ENCODE measurements around the gene PHC1. TPM values are rescaled to one million over a fixed set of nuclear protein-coding genes. Genes with fewer than 3 reads are reported as not detected.
A peak's percentile ranks its signal among the peaks of the same experiment; 100 is the strongest.

PHC1 gene
- total RNA-seq, 1 experiment from 2014 or later: 6.9 TPM

DNA sequence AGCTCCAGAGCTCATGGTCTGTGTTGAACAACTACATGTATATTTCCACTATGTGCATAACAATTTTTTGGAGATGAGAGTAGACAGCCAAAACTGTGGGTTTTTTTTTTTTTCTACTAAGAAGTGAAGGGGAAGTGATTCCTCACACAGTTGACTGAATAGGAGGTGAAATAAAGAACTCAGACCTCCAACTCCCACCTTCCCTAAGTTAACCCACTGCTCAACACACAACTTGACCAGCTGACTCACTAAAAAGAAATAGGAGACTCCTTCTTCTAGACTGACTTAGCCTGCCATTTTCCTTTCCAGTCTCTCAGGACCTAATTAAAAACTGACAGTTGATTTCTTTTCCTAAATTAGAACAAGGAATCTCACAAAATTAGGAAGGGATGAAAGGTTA, 33.4 kb downstream of the PHC1 start:
- BruUV-seq (replicated peaks): no TSS peak
- Histone ChIP-seq H3K4me1 (ENCODE audit: insufficient read depth, low read length) (peaks cover 7% of the 10 kb centered on the region), H3K9me3 (ENCODE audit: low read length) (no peaks in the 10 kb centered on the region), H3K79me2 (ENCODE audit: low read length) (peaks cover 34% of the 10 kb centered on the region), H3K36me3 (ENCODE audit: low read depth, low read length) (peaks cover 17% of the 10 kb centered on the region; the same call in 1 of the 2 replicates), H3K9me2 (replicated peaks; ENCODE audit: low read length) (no peaks in the 10 kb centered on the region), H3K4me3 (ENCODE audit: low read length) (peak overlapping the region; percentile 85), H3K9ac (ENCODE audit: low read length) (no peak overlapping the region; the same call in 1 of the 2 replicates), H3K4me2 (ENCODE audit: low read length) (peak overlapping the region; percentile 96), H2AFZ (ENCODE audit: low read length) (no peak overlapping the region), H4K20me1 (ENCODE audit: low read length) (no peaks in the 10 kb centered on the region), H3K27me3 (ENCODE audit: low read length) (no peaks in the 10 kb centered on the region), H3F3A (ENCODE audit: low read length, unreplicated experiment) (no peaks in the 10 kb centered on the region), H3K27ac (ENCODE audit: low read length) (no peak overlapping the region)
- intact Hi-C loops (cut with micrococcal nuclease): loop anchor here (2.0 kb wide), 1 partner anchor 33 kb away; the partner anchor contains the start of gene PHC1
- TF ChIP-seq EZH2 (IDR thresholded peaks at IDR 0.05; ENCODE audit: low read length, unreplicated experiment) (no peak), CTCF (conservative IDR thresholded peaks at IDR 0.05; ENCODE audit: low read depth, low read length) (no peak), EZH2phosphoT487 (IDR thresholded peaks at IDR 0.05; ENCODE audit: borderline replicate concordance, low read length) (no peak)
- ChIA-PET POLR2A (ENCODE audit: unreplicated experiment) (no interaction called here), CTCF (no interaction called here)
- ATAC-seq (no peak), DNase-seq (no peak)

GRCh38 chr12:8948701-8949341, 34.5 kb downstream of the PHC1 start:
- peak overlapping the region; percentile 78 for H3K27ac ChIP-seq (ENCODE audit: low read length)
- peaks cover 7% of the 10 kb centered on the region for H3K4me1 ChIP-seq (ENCODE audit: insufficient read depth, low read length)
- POLR2A ChIA-PET (ENCODE audit: unreplicated experiment): no interaction called here
- H3F3A ChIP-seq (ENCODE audit: low read length, unreplicated experiment): no peaks in the 10 kb centered on the region
- no peaks in the 10 kb centered on the region for H3K27me3 ChIP-seq (ENCODE audit: low read length)
- DNase-seq (peak; percentile 2), ATAC-seq (no peak)
- peak overlapping the region; percentile 97 for H2AFZ ChIP-seq (ENCODE audit: low read length)
- CTCF ChIA-PET: interaction anchor here (0.7 to 1.4 kb wide), 3 partner anchors 10 to 115 kb away, joined by 3 to 4 read pairs (median 4); no protein-coding TSS in a partner anchor
- BruUV-seq (replicated peaks): no TSS peak
- H3K4me3 ChIP-seq (ENCODE audit: low read length): peak overlapping the region; percentile 85
- peak overlapping the region; percentile 96 for H3K4me2 ChIP-seq (ENCODE audit: low read length)
- H3K9ac ChIP-seq (ENCODE audit: low read length): peak overlapping the region; percentile 85
- intact Hi-C loops (cut with micrococcal nuclease): loop anchor here (2.0 kb wide), 1 partner anchor 34 kb away; the partner anchor contains the start of gene PHC1
- peaks cover 34% of the 10 kb centered on the region for H3K79me2 ChIP-seq (ENCODE audit: low read length)
- TF ChIP-seq EZH2phosphoT487 (IDR thresholded peaks at IDR 0.05; ENCODE audit: borderline replicate concordance, low read length) (no peak), CTCF (conservative IDR thresholded peaks at IDR 0.05; ENCODE audit: low read depth, low read length) (no peak), EZH2 (IDR thresholded peaks at IDR 0.05; ENCODE audit: low read length, unreplicated experiment) (no peak)
- peaks cover 12% of the 10 kb centered on the region; the same call in 1 of the 2 replicates for H3K36me3 ChIP-seq (ENCODE audit: low read depth, low read length)
- H3K9me2 ChIP-seq (replicated peaks; ENCODE audit: low read length): no peaks in the 10 kb centered on the region
- no peaks in the 10 kb centered on the region for H3K9me3 ChIP-seq (ENCODE audit: low read length)
- H4K20me1 ChIP-seq (ENCODE audit: low read length): no peaks in the 10 kb centered on the region
